Endodermal cell (in vitro differentiated cells): Measurements from ENCODE around the gene CNTN1. TPM values are rescaled to one million over a fixed set of nuclear protein-coding genes. Genes with fewer than 3 reads are reported as not detected.

Experiments
- DNase-seq: peaks from one replicate; pipeline ENCODE4 v3.0.0-alpha.2; 2017
- H3K27ac ChIP-seq: 2 replicates; pipeline ENCODE4 v1.5.1; 2013; ENCODE audit warnings: mild to moderate bottlenecking, low read depth, low read length, moderate library complexity
- H3K27me3 ChIP-seq: 2 replicates; pipeline ENCODE4 v1.6.1; 2013; ENCODE audit warnings: mild to moderate bottlenecking, low read length, moderate library complexity; ENCODE audit not compliant: insufficient read depth, control insufficient read depth, poor library complexity, severe bottlenecking
- H3K36me3 ChIP-seq: 2 replicates; pipeline ENCODE4 v1.7.0; 2013; ENCODE audit warnings: mild to moderate bottlenecking, low read length, moderate library complexity; ENCODE audit not compliant: control insufficient read depth, insufficient read depth
- H3K4me1 ChIP-seq: one replicate; pipeline ENCODE4 v1.7.0; 2013; ENCODE audit warnings: low read length; ENCODE audit not compliant: control insufficient read depth, insufficient read depth
- H3K4me3 ChIP-seq: 2 replicates; pipeline ENCODE4 v1.5.1; 2013; ENCODE audit warnings: mild to moderate bottlenecking, low read length, moderate library complexity
- H3K9ac ChIP-seq: 2 replicates; pipeline ENCODE4 v1.6.1; 2013; ENCODE audit warnings: mild to moderate bottlenecking, low read length, moderate library complexity; ENCODE audit not compliant: poor library complexity, severe bottlenecking; ENCODE audit errors: extremely low read depth
- H3K9me3 ChIP-seq: 2 replicates; pipeline ENCODE4 v1.6.1; 2013; ENCODE audit warnings: mild to moderate bottlenecking, low read length, moderate library complexity; ENCODE audit not compliant: control insufficient read depth
- H3K27ac Mint-ChIP-seq: 2 replicates; pipeline ENCODE4 v1.8.0; 2020; ENCODE audit warnings: mixed read lengths
- H3K27me3 Mint-ChIP-seq: 2 replicates; pipeline ENCODE4 v1.8.0; 2021; ENCODE audit warnings: mild to moderate bottlenecking, mixed read lengths; ENCODE audit not compliant: insufficient read depth
- H3K36me3 Mint-ChIP-seq: 2 replicates; pipeline ENCODE4 v1.8.0; 2020; ENCODE audit warnings: low read depth, mixed read lengths
- H3K4me1 Mint-ChIP-seq: 2 replicates; pipeline ENCODE4 v1.8.0; 2020; ENCODE audit warnings: mixed read lengths
- H3K4me3 Mint-ChIP-seq: 2 replicates; pipeline ENCODE4 v1.8.0; 2020; ENCODE audit warnings: mild to moderate bottlenecking, moderate library complexity, mixed read lengths
- H3K9me3 Mint-ChIP-seq: 2 replicates; pipeline ENCODE4 v1.8.0; 2020; ENCODE audit warnings: mild to moderate bottlenecking, mixed read lengths
- WGBS, 2 experiments: methylation state at CpG; one replicate each; pipeline versions ENCODE4 v1.1.5 to v1.1.7; 2013; ENCODE audit warnings: missing lambda C conversion rate in 2 of 2, mixed read lengths in 1 of 2; ENCODE audit not compliant: insufficient coverage in 1 of 2, insufficient read length in 1 of 2; 5-methylcytosine and 5-hydroxymethylcytosine counted together
- total RNA-seq, 2 donors: library from RNA; stranded (reverse); fragmentation: NEBNext Ultra II Directional in 1 of 2; extraction: Animal tissue kit (Norgen Biotek cat#: 25700) in 1 of 2; gene quantifications; 2 replicates in 1 of 2; 3 replicates in 1 of 2; pipeline ENCODE4 v1.2.1, GENCODE V29; 2021
- TF ChIP-seq, protein P1 (sequence below): fragments of 200-600 bp; sonication (generic); conservative IDR thresholded peaks from 2 replicates; pipeline ENCODE4 v1.5.0; 2021; ENCODE audit warnings: antibody characterized with exemption, mild to moderate bottlenecking

CNTN1 gene
- total RNA-seq, 2 donors from 2014 or later: 8.4 to 8.6 TPM

- no peaks in the 10 kb centered on the region for H3K27me3 ChIP-seq
- no peak for DNase-seq
- Mint-ChIP-seq H3K36me3 (no peaks in the 10 kb centered on the region), H3K4me3 (no peak overlapping the region), H3K9me3 (peaks cover 6% of the 10 kb centered on the region), H3K27ac (no peak overlapping the region), H3K4me1 (peaks cover 5% of the 10 kb centered on the region), H3K27me3 (no peaks in the 10 kb centered on the region)
- H3K9me3 ChIP-seq: peaks cover 7% of the 10 kb centered on the region
- WGBS, 2 experiments: 91 to 98% methylated on average over 4 to 8 of the region's 8 CpGs
- H3K36me3 ChIP-seq: no peaks in the 10 kb centered on the region
- no peak overlapping the region for H3K4me3 ChIP-seq
- H3K4me1 ChIP-seq: peaks cover 6% of the 10 kb centered on the region
- H3K27ac ChIP-seq: no peak overlapping the region
- TF ChIP-seq, protein P1, sequence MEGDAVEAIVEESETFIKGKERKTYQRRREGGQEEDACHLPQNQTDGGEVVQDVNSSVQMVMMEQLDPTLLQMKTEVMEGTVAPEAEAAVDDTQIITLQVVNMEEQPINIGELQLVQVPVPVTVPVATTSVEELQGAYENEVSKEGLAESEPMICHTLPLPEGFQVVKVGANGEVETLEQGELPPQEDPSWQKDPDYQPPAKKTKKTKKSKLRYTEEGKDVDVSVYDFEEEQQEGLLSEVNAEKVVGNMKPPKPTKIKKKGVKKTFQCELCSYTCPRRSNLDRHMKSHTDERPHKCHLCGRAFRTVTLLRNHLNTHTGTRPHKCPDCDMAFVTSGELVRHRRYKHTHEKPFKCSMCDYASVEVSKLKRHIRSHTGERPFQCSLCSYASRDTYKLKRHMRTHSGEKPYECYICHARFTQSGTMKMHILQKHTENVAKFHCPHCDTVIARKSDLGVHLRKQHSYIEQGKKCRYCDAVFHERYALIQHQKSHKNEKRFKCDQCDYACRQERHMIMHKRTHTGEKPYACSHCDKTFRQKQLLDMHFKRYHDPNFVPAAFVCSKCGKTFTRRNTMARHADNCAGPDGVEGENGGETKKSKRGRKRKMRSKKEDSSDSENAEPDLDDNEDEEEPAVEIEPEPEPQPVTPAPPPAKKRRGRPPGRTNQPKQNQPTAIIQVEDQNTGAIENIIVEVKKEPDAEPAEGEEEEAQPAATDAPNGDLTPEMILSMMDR: no peak
- no peak overlapping the region for H3K9ac ChIP-seq
These were observed 76.1 kb downstream of the CNTN1 start for GRCh38 chr12:40768125-40768864.

DNA sequence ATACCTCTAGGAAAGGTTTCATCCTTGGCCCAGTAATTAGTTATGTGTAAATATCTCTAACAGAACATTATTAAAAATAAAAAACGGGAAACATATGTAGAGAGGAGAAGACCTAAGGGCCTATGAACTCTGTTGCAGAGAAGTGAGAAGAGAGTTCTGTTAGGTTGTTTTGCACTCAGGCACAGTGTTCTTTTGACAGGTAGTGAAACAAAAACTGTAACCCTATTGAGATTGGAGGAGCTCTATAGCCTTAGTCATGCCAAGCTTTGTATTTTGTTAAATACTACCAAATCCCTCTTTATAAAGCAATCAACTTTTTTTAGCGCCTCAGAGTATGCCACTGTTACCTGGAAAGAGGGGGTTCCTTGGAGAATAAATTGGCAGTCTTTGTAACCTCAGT is 77.6 kb downstream of the CNTN1 start:
- Mint-ChIP-seq H3K4me3 (no peak overlapping the region), H3K27ac (no peak overlapping the region), H3K9me3 (no peaks in the 10 kb centered on the region), H3K27me3 (no peaks in the 10 kb centered on the region), H3K4me1 (peaks cover 5% of the 10 kb centered on the region), H3K36me3 (no peaks in the 10 kb centered on the region)
- no peak for DNase-seq
- Histone ChIP-seq H3K4me1 (peaks cover 6% of the 10 kb centered on the region), H3K4me3 (no peak overlapping the region), H3K27me3 (no peaks in the 10 kb centered on the region), H3K27ac (no peak overlapping the region), H3K9ac (no peak overlapping the region), H3K36me3 (no peaks in the 10 kb centered on the region), H3K9me3 (no peaks in the 10 kb centered on the region)
- TF ChIP-seq, protein P1: no peak
- 20 to 31% methylated on average over 1 to 2 of the region's 2 CpGs for WGBS, 2 experiments

DNA sequence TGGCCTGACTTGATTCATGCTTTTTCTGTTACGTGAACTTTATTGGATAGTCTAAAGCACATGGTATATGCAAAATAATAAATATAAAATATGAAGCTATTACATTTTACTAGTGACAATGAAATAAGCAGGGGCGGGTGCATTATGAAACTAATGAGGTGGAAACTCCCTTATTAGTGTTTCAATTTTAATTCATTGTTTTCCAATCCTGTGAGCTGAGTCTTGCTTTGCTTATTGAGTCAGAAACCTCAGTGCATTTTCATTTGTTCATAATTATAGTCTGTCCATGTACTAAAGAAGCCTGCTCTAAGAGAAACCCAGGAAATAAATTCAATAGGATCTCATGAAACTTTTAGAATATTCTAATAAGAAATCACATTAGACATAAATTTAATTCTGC is 78.5 kb downstream of the CNTN1 start:
- Histone ChIP-seq H3K4me3 (no peak overlapping the region), H3K27me3 (no peaks in the 10 kb centered on the region), H3K36me3 (no peaks in the 10 kb centered on the region), H3K9me3 (no peaks in the 10 kb centered on the region), H3K4me1 (peaks cover 6% of the 10 kb centered on the region), H3K27ac (no peak overlapping the region), H3K9ac (no peak overlapping the region)
- WGBS, 2 experiments: 83% methylated on average over 1 of the region's 2 CpGs; no CpG with 5 or more reads in 1 of the 2 experiments
- H3K36me3 Mint-ChIP-seq: no peaks in the 10 kb centered on the region
- no peaks in the 10 kb centered on the region for H3K27me3 Mint-ChIP-seq
- no peak overlapping the region for H3K4me3 Mint-ChIP-seq
- peaks cover 5% of the 10 kb centered on the region for H3K4me1 Mint-ChIP-seq
- no peak for DNase-seq
- H3K27ac Mint-ChIP-seq: no peak overlapping the region
- no peaks in the 10 kb centered on the region for H3K9me3 Mint-ChIP-seq
- TF ChIP-seq, protein P1: no peak
